Lower leg skin (tissue), 4 donors: ENCODE results near the gene CDADC1. TPM values are rescaled to one million over a fixed set of nuclear protein-coding genes. Genes with fewer than 3 reads are reported as not detected.

Experiments used
- total RNA-seq, 4 donors: library from RNA; depleted of rRNA; stranded (reverse); fragments of >200 nt; gene quantifications; one replicate each; pipeline ENCODE4 v1.1.0, GENCODE V29; 2016

The CDADC1 gene
- total RNA-seq, 4 donors from 2014 or later = 0.84 to 7.2 (median 1.9) TPM

Other genes with a start within 250 kb of the CDADC1 start
- not detected for gene MLNR, start 27.6 kb upstream of the CDADC1 start, total RNA-seq
- 10 to 100 TPM; 14.9 to 31.1 (median 26.3) TPM for gene CAB39L, start 196.1 kb downstream of the CDADC1 start, total RNA-seq
- gene SETDB2, start 196.3 kb downstream of the CDADC1 start, total RNA-seq = 10 to 100 TPM in 2 of 4 donors, 1 to 10 TPM in 2; 9.3 to 14.4 (median 9.9) TPM
- gene PHF11, start 248.0 kb downstream of the CDADC1 start, total RNA-seq = 10 to 100 TPM; 21.2 to 49.4 (median 32.0) TPM